H1 (cell line): ENCODE measurements around the gene SMARCC1. TPM values are rescaled to one million over a fixed set of nuclear protein-coding genes. Genes with fewer than 3 reads are reported as not detected.
A peak's percentile ranks its signal among the peaks of the same experiment; 100 is the strongest.

Experiments
- CTCF ChIA-PET: fragments of 300-600 bp; sonication (Branson Sonifier 250); formaldehyde crosslinking; loops from one replicate; lab custom pipeline; 2021; ENCODE audit not compliant: partially characterized antibody; lab: Charles Lee
- POLR2A ChIA-PET: fragments of 300-600 bp; sonication (Branson Sonifier 250); formaldehyde crosslinking; loops from one replicate; lab custom pipeline; 2021; ENCODE audit warnings: inconsistent platforms; ENCODE audit not compliant: partially characterized antibody; lab: Charles Lee
- DNase-seq, 2 experiments: peaks; one replicate each; pipeline versions ENCODE4 v3.0.0 to v3.0.0-alpha.2; 2010 to 2022; ENCODE audit warnings: low spot score in 2 of 2, low read depth in 1 of 2, mixed read lengths in 1 of 2
- FAIRE-seq: peaks from 2 replicates; lab custom pipeline; 2011; peaks lifted over from hg19 to GRCh38; lab: Jason Lieb, UNC
- H2AFZ ChIP-seq: 2 replicates; pipeline ENCODE4 v1.8.1; 2012; ENCODE audit warnings: low read length, inconsistent platforms
- H2AK5ac ChIP-seq: 2 replicates; pipeline ENCODE4 v1.6.1; 2013; ENCODE audit warnings: low read depth, low read length
- H2BK120ac ChIP-seq: replicated peaks from 2 replicates; pipeline ENCODE3; 2013; ENCODE audit warnings: low read depth, low read length, inconsistent platforms
- H2BK12ac ChIP-seq: 2 replicates; pipeline ENCODE4 v1.6.1; 2013; ENCODE audit warnings: low read depth, low read length
- H2BK15ac ChIP-seq: 2 replicates; pipeline ENCODE4 v1.6.1; 2013; ENCODE audit warnings: low read length
- H2BK20ac ChIP-seq: 2 replicates; pipeline ENCODE4 v1.6.1; 2013; ENCODE audit warnings: low read length
- H2BK5ac ChIP-seq: 2 replicates; pipeline ENCODE4 v1.6.1; 2013; ENCODE audit warnings: low read depth, low read length
- H3K14ac ChIP-seq: 2 replicates; pipeline ENCODE4 v1.6.1; 2013; ENCODE audit warnings: inconsistent platforms; ENCODE audit not compliant: insufficient read length
- H3K18ac ChIP-seq: 2 replicates; pipeline ENCODE4 v1.6.1; 2013; ENCODE audit warnings: low read length; ENCODE audit errors: extremely low read depth
- H3K23ac ChIP-seq: 2 replicates; pipeline ENCODE4 v1.6.1; 2013; ENCODE audit warnings: inconsistent platforms; ENCODE audit not compliant: insufficient read length
- H3K23me2 ChIP-seq: 2 replicates; pipeline ENCODE4 v1.6.1; 2013; ENCODE audit warnings: low read depth, low read length
- H3K27ac ChIP-seq: 2 replicates; pipeline ENCODE4 v1.6.1; 2011; ENCODE audit warnings: low read depth, low read length, inconsistent platforms
- H3K27me3 ChIP-seq, 4 experiments: replicated peaks in 1 of 4; 1 replicate in 1 of 4; 2 replicates in 3 of 4; pipeline versions ENCODE4 v1.6.1 to v1.8.1; 2011 to 2013; ENCODE audit warnings: low read length in 3 of 4, mild to moderate bottlenecking in 3 of 4, inconsistent platforms in 2 of 4, mixed read lengths in 2 of 4, moderate library complexity in 1 of 4; ENCODE audit not compliant: control insufficient read depth in 3 of 4, insufficient read depth in 3 of 4; ENCODE audit errors: extremely low read depth in 1 of 4
- H3K36me3 ChIP-seq, 4 experiments: 2 replicates each; pipeline versions ENCODE4 v1.6.1 to v1.8.1; 2011 to 2013; ENCODE audit warnings: mild to moderate bottlenecking in 4 of 4, low read length in 3 of 4, moderate library complexity in 2 of 4, control low read depth in 1 of 4, inconsistent platforms in 1 of 4; ENCODE audit not compliant: insufficient read depth in 4 of 4, control insufficient read depth in 2 of 4
- H3K4ac ChIP-seq: replicated peaks from 2 replicates; pipeline ENCODE3; 2013; ENCODE audit warnings: low read length, low read depth, mixed read lengths, inconsistent platforms; ENCODE audit not compliant: insufficient read length
- H3K4me1 ChIP-seq, 4 experiments: replicated peaks in 1 of 4; 1 replicate in 1 of 4; 2 replicates in 3 of 4; pipeline versions ENCODE4 v1.6.1 to v1.8.1; 2011 to 2013; ENCODE audit warnings: low read length in 3 of 4, inconsistent platforms in 2 of 4, mixed read lengths in 1 of 4; ENCODE audit not compliant: insufficient read depth in 4 of 4, control insufficient read depth in 3 of 4
- H3K4me2 ChIP-seq, 2 experiments: 2 replicates each; pipeline versions ENCODE4 v1.6.1 to v1.8.1; 2011 to 2013; ENCODE audit warnings: low read depth in 2 of 2, low read length in 2 of 2, control low read depth in 1 of 2, inconsistent platforms in 1 of 2, mild to moderate bottlenecking in 1 of 2; ENCODE audit not compliant: insufficient read depth in 1 of 2
- H3K4me3 ChIP-seq, 4 experiments: fragments of 200-600, 300-600 bp in 1 of 4; sonication (generic), shearing (Covaris generic), sonication (Bioruptor Twin) in 1 of 4; 2 replicates each; pipeline versions ENCODE4 v1.5.1 to v1.8.1; 2011 to 2016; ENCODE audit warnings: low read length in 4 of 4, low read depth in 3 of 4, control low read depth in 2 of 4, inconsistent platforms in 2 of 4, mild to moderate bottlenecking in 2 of 4, mixed read lengths in 1 of 4, moderate library complexity in 1 of 4; ENCODE audit not compliant: insufficient read depth in 2 of 4; ENCODE audit errors: extremely low read depth in 1 of 4
- H3K56ac ChIP-seq: replicated peaks from 2 replicates; pipeline ENCODE3; 2013; ENCODE audit warnings: low read depth, mild to moderate bottlenecking, mixed read lengths, low read length, inconsistent platforms; ENCODE audit not compliant: insufficient read length
- H3K79me1 ChIP-seq: 2 replicates; pipeline ENCODE4 v1.6.1; 2013; ENCODE audit warnings: low read depth, low read length, control low read depth
- H3K79me2 ChIP-seq, 2 experiments: 2 replicates each; pipeline versions ENCODE4 v1.6.1 to v1.8.1; 2012 to 2013; ENCODE audit warnings: low read length in 2 of 2, mild to moderate bottlenecking in 2 of 2, inconsistent platforms in 1 of 2; ENCODE audit not compliant: insufficient read depth in 2 of 2, control insufficient read depth in 1 of 2
- H3K9ac ChIP-seq, 4 experiments: replicated peaks in 1 of 4; 1 replicate in 1 of 4; 2 replicates in 3 of 4; pipeline versions ENCODE4 v1.6.1 to v1.8.1; 2011 to 2013; ENCODE audit warnings: low read depth in 3 of 4, low read length in 3 of 4, control low read depth in 2 of 4, mild to moderate bottlenecking in 2 of 4, moderate library complexity in 2 of 4, inconsistent platforms in 1 of 4; ENCODE audit errors: extremely low read depth in 1 of 4
- H3K9me3 ChIP-seq, 2 experiments: 2 replicates each; pipeline versions ENCODE4 v1.6.1 to v1.8.1; 2012 to 2013; ENCODE audit warnings: mild to moderate bottlenecking in 2 of 2, moderate library complexity in 2 of 2, control low read depth in 1 of 2, inconsistent platforms in 1 of 2, low read depth in 1 of 2, low read length in 1 of 2, mixed read lengths in 1 of 2; ENCODE audit not compliant: insufficient read depth in 2 of 2
- H4K20me1 ChIP-seq, 2 experiments: replicated peaks in 1 of 2; 2 replicates each; pipeline versions ENCODE3 to v1.8.1; 2011 to 2013; ENCODE audit warnings: inconsistent platforms in 2 of 2, low read length in 2 of 2, mild to moderate bottlenecking in 1 of 2; ENCODE audit not compliant: insufficient read depth in 2 of 2, control insufficient read depth in 1 of 2
- H4K5ac ChIP-seq: 2 replicates; pipeline ENCODE4 v1.6.1; 2013; ENCODE audit warnings: low read length, low read depth, mixed read lengths, inconsistent platforms; ENCODE audit not compliant: insufficient read length
- H4K8ac ChIP-seq: 2 replicates; pipeline ENCODE4 v1.8.0; 2013; ENCODE audit warnings: mild to moderate bottlenecking, moderate library complexity, low read length, inconsistent platforms; ENCODE audit not compliant: insufficient read depth; ENCODE audit errors: extremely low read depth
- H4K91ac ChIP-seq: replicated peaks from 2 replicates; pipeline ENCODE3; 2013; ENCODE audit warnings: low read length, mixed read lengths, inconsistent platforms; ENCODE audit not compliant: insufficient read length
- BCL11A ChIP-seq, 2 experiments: IDR thresholded peaks; one replicate each; pipeline ENCODE4 v1.6.1; 2011; ENCODE audit warnings: low read depth in 2 of 2, low read length in 2 of 2, mild to moderate bottlenecking in 2 of 2
- CBX5 ChIP-seq: fragments of 300-800, 300-1000 bp; sonication (generic); IDR thresholded peaks from 2 replicates; pipeline ENCODE4 v1.7.1; 2016; ENCODE audit warnings: antibody characterized with exemption, low read length, low read depth
- CREB1 ChIP-seq: IDR thresholded peaks from 2 replicates; pipeline ENCODE4 v1.6.1; 2012; ENCODE audit warnings: inconsistent platforms
- GABPA ChIP-seq: IDR thresholded peaks from 2 replicates; pipeline ENCODE4 v1.6.1; 2011; ENCODE audit warnings: mild to moderate bottlenecking, low read length, moderate library complexity, borderline replicate concordance; ENCODE audit not compliant: insufficient read depth
- JUND ChIP-seq: IDR thresholded peaks from 2 replicates; pipeline ENCODE4 v1.6.1; 2011; ENCODE audit warnings: mild to moderate bottlenecking, improper control_type of control experiment, low read length
- NANOG ChIP-seq: IDR thresholded peaks from 2 replicates; pipeline ENCODE4 v1.6.1; 2011; ENCODE audit warnings: low read length, low read depth, mild to moderate bottlenecking, inconsistent platforms; ENCODE audit not compliant: insufficient read depth, poor library complexity, severe bottlenecking
- NRF1 ChIP-seq: IDR thresholded peaks from 2 replicates; pipeline ENCODE4 v1.6.1; 2011; ENCODE audit warnings: mild to moderate bottlenecking, low read depth, low read length, improper control_type of control experiment
- POLR2A ChIP-seq, 2 experiments: IDR thresholded peaks; 1 replicate in 1 of 2; 2 replicates in 1 of 2; pipeline ENCODE4 v1.6.1; 2011; ENCODE audit warnings: low read depth in 2 of 2, low read length in 2 of 2, mild to moderate bottlenecking in 2 of 2; ENCODE audit errors: control extremely low read depth in 1 of 2
- SP2 ChIP-seq: IDR thresholded peaks from 2 replicates; pipeline ENCODE4 v1.6.1; 2012; ENCODE audit warnings: mild to moderate bottlenecking, low read length, inconsistent platforms
- TCF12 ChIP-seq: IDR thresholded peaks from 2 replicates; pipeline ENCODE4 v1.6.1; 2011; ENCODE audit warnings: low read depth, mild to moderate bottlenecking, low read length
- YY1 ChIP-seq: IDR thresholded peaks from 2 replicates; pipeline ENCODE4 v1.6.1; 2011; ENCODE audit warnings: low read depth, mild to moderate bottlenecking, low read length
- WGBS, 2 experiments: shearing (Covaris generic) in 1 of 2; methylation state at CpG; one replicate each; pipeline versions ENCODE4 v1.1.6 to v1.1.7; 2013 to 2015; ENCODE audit warnings: low lambda C conversion rate in 2 of 2, mixed read lengths in 2 of 2, inconsistent platforms in 1 of 2, low coverage in 1 of 2, missing lambda C conversion rate in 1 of 2; ENCODE audit not compliant: insufficient replicate concordance in 2 of 2, insufficient coverage in 1 of 2, insufficient read length in 1 of 2; ENCODE audit errors: extremely low coverage in 1 of 2, missing lambda C conversion rate in 1 of 2; 5-methylcytosine and 5-hydroxymethylcytosine counted together
- polyA plus RNA-seq, 7 experiments: library from polyadenylated mRNA; depleted of rRNA in 3 of 7; stranded (reverse) in 5 of 7; unstranded in 2 of 7; fragments of >200 nt in 5 of 7; fragments of 200-250 nt in 2 of 7; gene quantifications; 1 replicate in 5 of 7; 2 replicates in 1 of 7; 4 replicates in 1 of 7; pipeline versions ENCODE4 v1.2.1 to v1.2.3, GENCODE V29; 2011 to 2013; ENCODE audit warnings: missing spikeins in 2 of 7, mixed read lengths in 2 of 7
- total RNA-seq: library from RNA; stranded (reverse); fragmentation: NEBNext Ultra II Directional; extraction: Animal tissue kit (Norgen Biotek cat#: 25700); gene quantifications from 2 replicates; pipeline ENCODE4 v1.2.1, GENCODE V29; 2021

Gene SMARCC1
- total and polyA plus RNA-seq, 2 of the 8 experiments (the other 6 are each of a cell fraction or from before 2014, with no cell fraction given): 64.1 to 335 TPM

DNA sequence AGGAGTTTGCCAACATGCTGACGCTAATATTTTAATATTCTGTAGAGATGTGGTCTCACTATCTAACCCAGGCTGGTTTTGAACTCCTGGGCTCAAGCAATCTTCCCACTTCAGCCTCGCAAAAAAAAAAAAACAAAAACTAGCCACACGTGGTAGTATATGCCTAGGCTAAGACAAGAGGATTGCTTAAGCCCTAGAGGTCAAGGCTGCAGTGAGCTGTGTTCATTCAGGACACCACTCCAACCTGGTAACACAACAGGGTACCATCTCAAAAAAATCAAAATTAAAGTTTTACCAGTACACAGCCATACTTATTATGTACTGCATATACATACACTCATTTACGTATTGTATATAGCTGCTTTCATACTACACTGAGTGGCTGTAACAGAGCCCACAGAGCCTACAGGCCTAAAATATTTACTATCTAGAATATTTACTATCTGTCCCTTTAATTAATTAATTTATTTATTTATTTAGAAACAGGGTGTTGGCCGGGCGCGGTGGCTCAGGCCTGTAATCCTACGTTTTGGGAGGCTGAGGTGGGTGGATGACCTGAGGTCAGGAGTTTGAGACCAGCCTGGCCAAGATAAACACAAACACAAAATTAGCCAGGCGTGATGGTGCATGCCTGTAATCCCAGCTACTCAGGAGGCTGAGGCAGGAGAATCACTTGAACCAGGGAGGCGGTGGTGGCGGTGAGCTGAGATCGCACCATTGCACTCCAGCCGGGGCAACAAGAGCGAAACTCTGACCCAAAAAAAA is 23.2 kb downstream of the SMARCC1 start:
- CTCF ChIA-PET: interaction anchor here (0.6 to 1.0 kb wide), 2 partner anchors 10 to 1021 kb away, joined by 3 to 4 read pairs; no protein-coding TSS in a partner anchor
- peaks cover 2 to 31% (median 5%) of the 10 kb centered on the region in 4 experiments; a peak in 4 of 8 replicates for H3K36me3 ChIP-seq
- no peaks in the 10 kb centered on the region for H3K27me3 ChIP-seq

More for the DNA sequence above, 23.2 kb downstream of the SMARCC1 start:
- H3K79me1 ChIP-seq: peaks cover 3% of the 10 kb centered on the region; the same call in 1 of the 2 replicates
- H4K91ac ChIP-seq: no peak overlapping the region
- H3K23me2 ChIP-seq: no peaks in the 10 kb centered on the region
- no peak overlapping the region for H4K5ac ChIP-seq
- H2BK15ac ChIP-seq: no peak overlapping the region
- no peak overlapping the region for H4K8ac ChIP-seq
- no peak overlapping the region for H3K27ac ChIP-seq
- H2AFZ ChIP-seq: no peak overlapping the region
- H2BK12ac ChIP-seq: no peak overlapping the region
- no peak overlapping the region for H2BK120ac ChIP-seq
- no peak overlapping the region for H3K4me2 ChIP-seq
- H2BK20ac ChIP-seq: no peak overlapping the region
- no peak overlapping the region for H3K14ac ChIP-seq
- DNase-seq (no peak), FAIRE-seq (no peak)
- POLR2A ChIA-PET: interaction anchor here (0.7 to 1.5 kb wide), 4 partner anchors 9 to 140 kb away, joined by 3 to 6 read pairs (median 4); no protein-coding TSS in a partner anchor
- H3K18ac ChIP-seq: no peak overlapping the region
- H3K4ac ChIP-seq: no peak overlapping the region
- peaks cover 18 to 95% of the 10 kb centered on the region in 2 experiments for H3K79me2 ChIP-seq
- no peak overlapping the region for H2AK5ac ChIP-seq
- H3K23ac ChIP-seq: no peak overlapping the region
- no peak overlapping the region for H3K56ac ChIP-seq
- 87% methylated on average over 12 of the region's 14 CpGs; no CpG with 5 or more reads in 1 of the 2 experiments for WGBS, 2 experiments
- peak overlapping the region in 1 of 4 experiments; percentile 4; a peak in 1 of 7 replicates for H3K9ac ChIP-seq
- H4K20me1 ChIP-seq: peaks cover 11 to 15% of the 10 kb centered on the region in 2 experiments
- TF ChIP-seq BCL11A (IDR thresholded peaks at IDR 0.05; ENCODE audit: low read depth in 2 of 2, low read length in 2 of 2) (no peak), POLR2A (IDR thresholded peaks at IDR 0.05; ENCODE audit: control extremely low read depth in 1 of 2, low read depth in 2 of 2, low read length in 2 of 2) (no peak), CBX5 (no peak), NANOG (no peak), TCF12 (no peak), YY1 (no peak), CREB1 (no peak), JUND (no peak), NRF1 (no peak), SP2 (no peak), GABPA (no peak)
- H3K9me3 ChIP-seq: no peaks in the 10 kb centered on the region
- no peak overlapping the region for H3K4me3 ChIP-seq
- no peak overlapping the region for H2BK5ac ChIP-seq
- no peaks in the 10 kb centered on the region for H3K4me1 ChIP-seq
